Glomerular endothelial cell (primary cell): ENCODE measurements around the gene TVP23A. TPM values are rescaled to one million over a fixed set of nuclear protein-coding genes. Genes with fewer than 3 reads are reported as not detected.
"Not testable (repeated sequence)": the region's sequence is repeated elsewhere in the genome, so short reads cannot be mapped to it uniquely, and the experiment has no call there.

Experiments used
- DNase-seq: peaks from one replicate; pipeline ENCODE4 v3.0.0-alpha.2; 2011; ENCODE audit warnings: low read depth, low spot score; ENCODE audit errors: extremely low read depth
- total RNA-seq: library from RNA; depleted of rRNA; stranded (reverse); fragments of >200 nt; gene quantifications from 2 replicates; pipeline ENCODE4 v1.2.3, GENCODE V29; 2015

TVP23A gene
- total RNA-seq, 1 donor from 2014 or later, result not detected

DNA sequence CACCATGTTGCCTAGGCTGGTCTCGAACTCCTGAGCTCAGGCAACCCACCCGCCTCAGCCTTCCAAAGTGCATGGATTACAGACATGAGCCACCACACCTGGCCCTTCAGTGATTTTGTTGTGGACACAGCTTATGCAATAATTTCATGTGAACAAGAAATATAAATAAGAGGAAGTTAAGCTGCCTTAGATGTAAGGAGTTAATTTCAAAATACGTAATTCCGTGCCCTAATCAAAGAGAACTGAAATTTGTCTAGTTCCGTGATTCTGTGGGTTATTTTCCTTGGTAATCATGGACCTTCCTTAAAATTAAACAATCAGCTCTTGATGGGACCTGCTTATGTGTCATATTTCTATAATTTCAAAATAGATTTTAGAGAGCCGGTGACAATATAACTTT is 11.9 kb downstream of the TVP23A start:
- DNase-seq, result no peak

DNA sequence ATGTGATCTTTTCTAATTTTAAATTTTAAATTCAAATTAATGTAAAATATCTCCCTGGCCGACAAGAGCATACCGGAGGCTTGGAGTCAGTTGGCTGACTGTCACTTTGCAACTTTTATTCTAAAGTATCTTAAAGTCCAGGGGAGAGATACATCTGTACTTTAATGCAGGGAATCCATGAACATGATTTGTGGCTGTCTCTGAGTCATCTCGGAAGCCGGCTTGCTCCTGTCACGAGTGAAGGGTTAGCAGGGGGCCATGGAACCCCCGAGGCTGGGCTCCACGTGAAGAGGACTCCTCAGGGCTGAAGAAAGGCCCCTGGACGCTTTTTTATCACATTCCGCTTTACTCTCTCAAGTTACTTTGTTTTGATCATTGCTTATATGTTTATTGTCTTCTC is 13.3 kb downstream of the TVP23A start:
- DNase-seq, result no peak

DNA sequence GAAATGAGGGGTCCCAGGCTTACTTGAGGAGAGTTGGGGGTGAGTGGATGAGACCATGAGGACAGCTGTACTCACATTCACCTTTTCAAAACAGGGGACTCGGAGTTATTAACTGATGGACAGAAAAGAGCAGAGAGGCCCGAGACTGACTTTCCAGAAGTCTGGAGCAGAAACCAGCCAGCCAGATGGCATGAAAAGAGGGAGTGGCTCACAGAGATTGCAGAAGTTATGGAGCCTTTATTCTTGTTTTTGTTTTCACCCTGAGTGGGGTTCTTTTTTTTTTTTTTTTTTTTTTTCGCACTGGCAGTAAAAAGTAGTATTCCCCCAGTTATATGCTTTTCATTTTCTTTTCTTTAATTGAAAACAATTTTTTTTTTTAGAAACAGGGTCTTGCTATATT is 18.9 kb downstream of the TVP23A start:
- DNase-seq, result no peak

DNA sequence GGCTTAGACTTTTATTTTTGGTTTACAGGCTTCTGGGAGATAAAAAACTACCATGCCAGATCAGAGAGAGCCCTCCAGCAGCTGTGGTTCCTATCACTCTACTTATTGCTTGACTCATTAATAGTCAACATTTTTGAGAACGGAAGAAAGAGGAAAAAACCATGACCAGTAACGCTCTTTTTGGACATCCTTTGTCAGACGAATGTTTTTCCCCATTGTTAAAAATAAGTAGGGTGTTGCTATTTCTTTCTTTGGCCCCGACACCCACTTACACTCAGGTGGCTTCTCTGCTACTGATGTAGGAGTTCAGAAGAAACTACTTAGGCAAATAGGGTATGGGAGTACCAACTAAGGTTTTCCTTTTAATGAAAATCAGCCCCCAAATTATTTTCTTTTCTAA is 27.5 kb downstream of the TVP23A start:
- no peak for DNase-seq

DNA sequence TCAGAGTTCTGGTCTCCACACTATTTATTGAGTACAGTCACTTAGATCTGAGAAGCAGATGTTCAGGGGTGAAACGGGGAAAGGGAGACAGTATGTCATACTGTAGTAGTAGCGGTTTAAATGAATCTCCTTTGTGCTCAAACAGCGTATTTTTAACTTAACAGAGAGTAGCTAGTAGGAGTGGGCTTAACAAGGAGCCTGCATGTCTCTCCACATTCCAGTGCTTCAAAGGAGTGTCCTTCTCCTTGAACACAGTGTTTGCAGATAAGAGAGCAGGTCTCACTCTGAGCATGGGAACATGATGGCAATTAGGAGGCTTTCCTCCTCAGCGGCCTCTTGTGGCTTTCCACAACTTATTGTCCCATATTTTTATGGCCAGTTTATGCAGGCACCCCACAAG is 30.0 kb downstream of the TVP23A start:
- not testable (repeated sequence) for DNase-seq

DNA sequence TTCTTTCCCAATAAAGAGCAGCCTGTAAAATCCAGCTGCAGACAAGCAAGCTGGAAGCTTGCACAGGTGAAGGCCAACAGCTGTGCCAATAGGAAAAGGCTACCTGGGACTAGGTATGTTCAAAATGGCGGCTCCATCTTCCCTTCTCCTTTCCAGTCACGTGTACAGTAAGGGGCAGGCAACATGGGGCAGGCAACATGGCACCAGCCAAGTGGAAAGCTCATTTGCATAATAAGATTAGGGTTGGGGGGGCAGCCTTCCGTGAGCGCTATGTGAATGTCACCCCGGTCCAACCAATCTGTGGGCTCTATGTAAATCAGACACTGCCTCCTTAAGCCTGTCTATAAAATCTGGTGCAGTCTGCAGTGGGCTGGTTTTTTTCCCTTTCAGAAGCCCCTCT is 31.3 kb downstream of the TVP23A start:
- DNase-seq, result no peak

DNA sequence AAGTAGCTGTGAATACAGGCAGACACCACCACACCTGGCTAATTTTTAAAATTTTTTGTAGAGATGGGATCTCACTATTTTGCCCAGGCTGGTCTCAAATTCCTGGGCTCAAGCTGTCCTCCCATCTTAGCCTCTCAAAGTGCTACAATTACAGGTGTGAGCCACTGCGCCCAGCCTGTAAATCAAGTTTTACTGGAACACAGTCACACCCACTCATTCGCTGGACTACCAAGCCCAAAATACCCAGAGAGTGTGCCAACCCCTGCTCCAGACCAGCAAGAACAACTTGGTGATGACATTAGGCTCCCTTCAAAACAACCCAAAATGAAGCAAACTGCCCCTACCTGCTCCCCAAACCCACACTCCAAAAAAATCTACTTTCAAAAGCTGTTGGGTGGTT is 36.0 kb downstream of the TVP23A start:
- DNase-seq, result no peak

DNA sequence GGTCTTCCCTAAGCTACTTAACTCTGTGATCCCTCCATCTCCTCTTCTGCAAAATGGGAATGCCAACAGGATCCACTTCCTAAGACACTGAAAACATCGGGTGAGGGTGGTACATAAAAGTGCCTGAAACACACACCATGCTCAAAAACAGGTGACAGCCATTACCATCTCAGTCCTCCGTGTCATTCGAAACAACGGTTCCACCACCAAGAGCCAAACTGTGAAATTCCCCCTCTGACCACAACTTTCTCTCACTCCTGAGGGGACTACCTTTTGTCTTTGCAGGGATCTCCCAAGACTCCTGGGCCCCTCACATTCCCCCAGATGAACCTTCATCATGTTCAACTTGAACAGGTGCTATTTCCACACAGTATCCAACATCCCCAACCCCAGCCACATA is 38.0 kb downstream of the TVP23A start:
- no peak for DNase-seq

DNA sequence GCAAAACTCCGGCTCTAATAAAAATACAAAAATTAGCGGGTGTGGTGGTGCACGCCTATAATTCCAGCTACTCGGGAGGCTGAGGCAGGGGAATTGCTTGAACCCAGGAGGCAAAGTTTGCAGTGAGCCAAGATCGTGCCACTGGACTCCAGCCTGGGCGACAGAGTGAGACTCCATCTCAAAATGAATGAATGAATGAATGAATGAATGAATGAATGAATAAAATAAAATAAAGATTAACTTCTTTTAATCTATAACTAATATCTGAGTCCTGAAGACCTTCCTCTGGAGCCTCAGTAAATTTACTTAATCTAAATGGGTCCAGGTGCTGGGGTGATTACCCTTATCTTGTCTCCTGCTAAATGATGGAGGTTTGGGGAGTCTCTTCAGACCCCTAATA is 38.7 kb downstream of the TVP23A start:
- not testable (repeated sequence) for DNase-seq

DNA sequence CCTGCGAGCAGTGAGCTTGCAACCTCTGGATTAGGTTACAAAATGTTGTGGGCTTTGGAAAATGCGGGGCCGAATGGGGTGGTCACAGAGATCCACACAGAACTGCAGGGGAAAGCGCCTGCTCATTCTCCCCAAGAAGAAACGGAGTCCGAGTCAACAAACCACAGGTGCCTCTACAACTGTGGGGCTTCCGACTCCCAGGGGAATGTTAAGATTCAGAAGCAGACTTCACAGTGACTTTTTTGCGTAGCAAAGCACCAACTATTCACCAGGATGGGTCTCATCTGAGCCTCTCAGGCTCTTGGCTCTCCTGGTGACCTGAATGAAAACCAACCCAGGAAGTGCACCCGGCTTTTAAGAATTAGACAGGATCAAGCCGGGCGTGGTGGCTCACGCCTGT is 41.2 kb downstream of the TVP23A start:
- no peak for DNase-seq

DNA sequence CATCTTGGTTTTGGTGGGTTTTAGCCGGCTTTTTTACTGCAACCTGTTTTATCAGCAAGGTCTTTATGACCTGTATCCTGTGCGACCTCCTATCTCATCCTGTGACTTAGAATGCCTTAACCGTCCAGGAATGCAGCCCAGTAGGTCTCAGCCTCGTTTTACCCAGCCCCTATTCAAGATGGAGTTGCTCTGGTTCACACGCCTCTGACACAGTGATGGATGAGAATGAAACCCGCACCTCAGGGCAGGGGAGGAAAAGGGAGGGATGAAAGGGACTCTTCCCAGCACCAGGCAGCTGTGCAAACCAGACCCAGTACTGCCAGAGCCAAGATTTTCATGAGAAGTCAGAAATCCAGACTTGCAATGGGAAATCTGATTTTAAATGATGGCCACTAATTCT is 41.7 kb downstream of the TVP23A start:
- not testable (repeated sequence) for DNase-seq

DNA sequence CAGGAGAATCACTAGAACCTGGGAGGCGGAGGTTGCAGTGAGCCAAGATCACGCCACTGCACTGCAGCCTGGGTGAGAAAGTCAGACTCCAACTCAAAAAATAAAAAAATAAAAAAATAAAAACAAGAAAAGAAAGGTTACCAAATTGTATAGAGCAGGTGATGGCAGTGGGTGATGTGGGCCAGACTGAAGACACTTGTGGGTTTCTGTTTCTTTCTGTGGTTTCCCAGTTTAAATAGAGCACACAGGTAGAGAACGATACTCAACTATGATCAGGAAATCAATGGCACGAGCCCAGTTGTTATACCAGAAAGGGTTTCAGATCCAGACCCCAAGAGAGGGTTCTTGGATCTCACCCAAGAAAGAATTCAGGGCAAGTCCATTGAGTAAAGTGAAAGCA is 42.3 kb downstream of the TVP23A start:
- no peak for DNase-seq

DNA sequence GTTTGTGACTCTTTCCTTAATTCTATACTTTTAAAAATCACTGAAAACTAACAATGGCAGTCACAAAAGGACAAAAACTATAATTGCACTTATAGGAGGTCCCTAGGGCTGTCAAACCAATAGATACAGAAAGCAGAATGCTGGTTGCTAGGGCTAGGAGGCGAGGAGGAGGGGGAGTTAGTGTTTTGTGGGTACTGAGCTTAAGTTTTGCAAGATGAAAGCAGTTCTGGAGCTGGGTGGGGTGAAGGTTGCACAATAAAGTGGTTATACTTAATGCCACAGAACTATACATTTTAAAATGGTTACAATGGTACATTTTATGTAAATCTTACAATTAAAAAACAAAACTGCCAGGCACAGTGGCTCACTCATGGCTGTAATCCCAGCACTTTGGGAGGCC is 47.7 kb downstream of the TVP23A start:
- no peak for DNase-seq

DNA sequence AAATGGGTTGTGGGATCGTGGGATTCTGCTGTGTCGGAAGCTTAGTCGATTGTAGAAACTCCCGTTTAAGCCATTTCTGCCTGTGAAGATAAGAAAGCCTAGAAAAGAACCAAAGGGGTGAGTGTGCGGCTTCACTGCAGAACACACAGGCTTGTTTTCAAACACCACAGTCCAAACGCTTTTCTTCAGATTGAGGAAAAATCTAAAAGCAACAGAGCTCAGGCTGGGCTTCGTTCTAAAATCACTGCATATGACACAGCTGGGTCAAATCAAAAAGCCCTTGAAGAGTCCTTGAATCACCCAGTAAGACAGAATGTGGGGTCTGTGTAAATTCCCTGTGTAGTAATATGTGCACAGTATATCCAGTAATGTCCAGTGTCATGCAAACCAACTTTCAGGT is 49.2 kb downstream of the TVP23A start:
- DNase-seq, result no peak

DNA sequence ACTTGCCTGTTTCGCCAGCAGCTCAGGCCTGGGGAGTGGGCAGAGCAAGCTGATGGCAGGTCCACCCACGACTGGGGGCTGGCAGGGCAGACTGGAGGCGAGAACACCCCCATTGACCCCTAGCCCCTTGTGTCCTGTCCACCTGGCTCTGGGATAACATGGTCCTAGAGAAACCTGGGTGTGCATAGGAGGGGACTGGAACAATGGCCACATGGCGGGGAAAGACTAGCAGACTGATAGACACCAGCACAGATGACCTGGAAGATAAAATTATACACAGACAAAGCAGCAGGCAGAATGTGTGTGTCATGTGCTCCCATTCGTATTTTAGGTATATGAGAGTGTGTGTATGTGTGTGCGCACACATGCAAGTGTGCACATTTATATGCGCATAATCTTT is 51.5 kb downstream of the TVP23A start:
- no peak for DNase-seq

DNA sequence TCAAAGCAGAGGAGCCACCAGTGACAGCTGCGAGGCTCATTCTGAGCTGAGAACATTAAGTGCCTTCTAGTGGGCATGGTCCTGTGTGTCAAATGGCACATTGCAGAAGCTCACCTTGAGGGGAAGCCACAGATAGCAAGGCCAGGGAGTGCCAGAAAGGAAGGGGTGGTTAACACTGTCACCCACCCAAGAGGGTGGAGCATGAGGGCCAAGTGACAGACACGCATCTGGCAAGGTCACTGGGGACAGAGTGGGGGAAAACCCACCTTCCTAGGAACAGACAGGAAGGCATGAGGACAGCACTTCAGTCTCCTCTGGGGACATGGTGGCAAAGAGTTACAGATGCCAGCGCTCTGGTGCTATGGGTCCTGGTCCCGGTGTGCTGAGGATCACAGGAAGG is 52.8 kb downstream of the TVP23A start:
- DNase-seq, result no peak

DNA sequence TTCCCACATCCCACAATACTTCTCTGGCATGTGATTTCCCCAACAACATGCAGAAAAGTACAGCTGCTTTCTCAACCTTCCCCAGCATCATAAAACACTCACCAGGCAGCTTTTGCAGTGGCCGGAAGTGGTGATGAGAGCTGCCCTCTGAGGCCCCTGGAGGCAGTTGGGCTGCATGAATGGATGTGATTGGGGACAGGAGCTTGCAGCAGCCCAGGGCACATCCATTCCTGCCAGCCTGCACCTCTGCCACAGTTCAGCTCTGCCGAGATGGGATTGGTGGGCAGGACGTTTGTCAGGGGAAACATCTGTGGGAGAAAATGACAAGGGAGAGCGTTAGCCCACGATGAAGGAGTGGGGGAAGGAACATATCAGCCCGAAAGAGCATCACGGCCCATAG is 55.1 kb downstream of the TVP23A start:
- DNase-seq, result no peak

DNA sequence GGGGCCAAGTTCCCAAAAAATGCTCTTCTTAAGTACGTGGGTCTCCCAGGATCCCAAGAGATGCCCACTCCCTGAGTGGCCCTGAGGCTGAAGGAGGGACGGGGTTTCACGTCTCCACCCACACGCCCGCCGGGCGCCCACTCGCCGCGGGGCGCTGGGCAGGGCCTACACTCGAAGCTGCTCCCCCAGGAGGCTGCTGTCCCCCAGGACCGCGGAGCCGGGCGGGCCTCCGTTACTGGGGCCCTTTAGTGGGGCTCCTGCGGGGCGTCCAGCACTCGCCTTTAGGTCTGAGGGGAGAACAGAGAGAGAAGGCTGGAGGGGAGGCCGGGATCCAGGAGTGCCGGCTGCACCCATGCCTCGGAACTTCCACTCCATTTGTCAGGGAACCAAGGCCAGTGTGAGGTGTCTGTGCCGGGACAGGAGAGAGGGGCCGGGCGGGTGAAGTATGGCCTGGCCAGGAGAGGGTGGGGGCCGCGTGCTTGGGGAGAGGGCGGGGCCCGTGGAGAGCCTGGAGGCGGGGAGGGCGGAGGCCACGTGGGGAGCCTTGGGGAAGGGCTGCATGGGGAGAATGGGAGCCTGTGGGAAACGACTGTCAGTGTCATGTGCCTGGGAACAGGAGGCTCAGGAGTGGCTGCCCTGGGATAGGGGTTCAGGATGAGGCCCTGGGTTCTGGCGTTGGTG is 56.1 kb downstream of the TVP23A start:
- no peak for DNase-seq

DNA sequence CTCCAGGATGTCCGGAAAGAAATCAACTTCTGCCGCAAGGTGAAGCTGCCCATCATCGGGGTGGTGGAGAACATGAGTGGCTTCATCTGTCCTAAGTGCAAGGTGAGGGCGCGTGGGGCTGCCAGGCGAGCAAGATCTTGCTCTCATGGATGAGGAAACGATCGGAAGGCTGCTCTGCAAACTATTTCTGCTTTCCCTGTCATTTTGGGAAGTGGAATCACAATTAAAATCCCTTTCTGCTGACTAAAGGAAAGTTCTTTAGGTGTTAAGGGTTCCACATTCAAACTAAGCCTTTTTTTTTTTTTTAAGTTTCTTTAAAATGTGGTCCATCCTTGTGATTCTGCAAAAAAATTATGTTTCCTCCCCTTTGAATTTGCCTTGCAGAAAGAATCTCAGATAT is 57.2 kb downstream of the TVP23A start:
- DNase-seq, result no peak

DNA sequence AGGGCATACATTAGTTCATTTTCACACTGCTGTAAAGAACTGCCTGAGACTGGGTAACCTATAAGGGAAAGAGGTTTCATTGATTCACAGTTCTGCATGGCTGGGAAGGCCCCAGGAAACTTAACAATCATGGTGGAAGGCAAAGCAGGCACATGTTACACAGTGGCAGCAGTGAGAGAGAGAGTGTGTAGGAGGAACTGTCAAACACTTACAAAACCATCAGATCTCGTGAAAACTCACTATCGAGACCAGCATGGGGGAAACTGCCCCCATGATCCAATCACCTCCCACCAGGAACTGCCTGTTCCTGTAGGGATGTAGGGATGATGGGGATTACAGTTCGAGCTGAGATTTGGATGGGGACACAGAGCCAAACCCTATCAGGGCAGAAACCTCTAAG is 57.7 kb downstream of the TVP23A start:
- DNase-seq, result no peak

DNA sequence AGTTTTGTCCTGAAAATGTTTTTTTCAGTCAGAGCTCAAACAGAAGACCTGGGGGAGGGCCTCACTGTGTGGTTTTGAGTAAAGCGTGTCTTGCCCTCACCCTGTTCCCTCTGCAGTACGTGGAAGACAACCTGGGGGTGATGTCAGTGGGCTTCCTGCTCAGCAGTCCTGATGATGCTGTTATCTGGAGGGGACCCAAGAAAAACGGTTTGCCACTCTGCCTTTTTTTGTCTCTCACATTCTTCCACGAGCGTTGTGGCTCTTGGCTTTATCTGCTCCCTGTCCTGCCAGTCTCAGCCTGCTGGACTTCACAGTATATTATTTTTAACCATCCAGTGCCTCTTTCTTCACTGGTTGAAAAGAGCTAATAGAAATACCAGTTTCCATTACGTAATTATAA is 62.0 kb downstream of the TVP23A start:
- no peak for DNase-seq

DNA sequence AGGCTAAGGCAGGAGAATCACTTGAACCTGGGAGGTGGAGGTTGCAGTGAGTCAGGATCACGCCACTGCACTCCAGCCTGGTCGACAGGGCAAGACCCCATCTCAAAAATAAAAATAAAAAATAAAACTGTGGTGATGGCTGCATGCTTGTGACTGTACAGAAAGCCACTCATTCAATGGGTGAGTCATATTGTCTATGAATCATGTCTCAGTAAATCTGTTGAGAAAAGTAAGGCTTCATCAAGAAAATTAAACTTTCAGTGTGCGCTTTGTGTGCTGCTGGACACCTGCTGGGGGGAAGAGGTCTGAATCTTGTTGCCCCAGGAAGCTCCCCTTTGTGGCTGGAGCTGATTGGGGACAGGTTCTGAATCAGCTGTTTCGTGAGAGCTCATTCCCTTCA is 63.7 kb downstream of the TVP23A start:
- no peak for DNase-seq

DNA sequence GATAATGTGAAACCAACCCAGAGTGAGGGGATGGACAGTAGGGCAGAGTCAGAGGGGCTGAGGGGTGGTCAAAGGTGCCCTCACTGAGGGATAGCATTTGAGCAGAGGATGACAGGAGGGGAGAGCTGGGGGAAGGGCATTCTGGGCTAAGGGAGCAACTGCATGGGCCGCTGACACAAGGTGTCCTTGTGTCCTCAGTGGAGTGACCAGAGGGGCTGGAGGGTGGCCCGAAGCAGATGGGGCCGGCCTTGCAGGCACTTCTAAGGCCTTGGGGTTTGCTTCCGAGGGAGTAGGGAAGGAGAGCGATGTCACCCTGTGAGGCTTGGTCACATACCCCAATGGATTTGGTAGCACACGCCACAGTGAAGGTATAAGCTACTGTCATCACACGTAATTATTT is 64.9 kb downstream of the TVP23A start:
- DNase-seq, result no peak
